AG04449 (cell line): Measurements from ENCODE around the gene TLDC2.
"Not testable (repeated sequence)": the region's sequence is repeated elsewhere in the genome, so short reads cannot be mapped to it uniquely, and the experiment has no call there.

Experiments
- CTCF ChIA-PET: fragments of 350-600 bp; formaldehyde crosslinking; extraction: SDS; loops from one replicate; lab custom pipeline; 2021; ENCODE audit warnings: antibody characterized with exemption; lab: Yijun Ruan, JAX
- POLR2A ChIA-PET: fragments of 400-600, 350-600 bp; formaldehyde crosslinking; extraction: SDS; loops from one replicate; lab custom pipeline; 2020; ENCODE audit warnings: antibody characterized with exemption, inconsistent platforms; lab: Yijun Ruan, JAX
- DNase-seq: peaks from one replicate; pipeline ENCODE4 v3.0.0-alpha.2; 2010; ENCODE audit warnings: low read depth, low spot score
- H3K4me3 ChIP-seq: 2 replicates; pipeline ENCODE4 v1.5.1; 2011; ENCODE audit warnings: low read depth, mild to moderate bottlenecking, control low read depth, low read length
- CTCF ChIP-seq: IDR thresholded peaks from one replicate; pipeline ENCODE4 v1.5.1; 2011; ENCODE audit warnings: mild to moderate bottlenecking, moderate library complexity, low read length, control low read depth, inconsistent platforms; ENCODE audit not compliant: insufficient read depth; ENCODE audit errors: missing control alignments

Gene TLDC2

GRCh38 chr20:36932476-36933426 lies 56.8 kb downstream of the TLDC2 start:
- ChIA-PET POLR2A (no interaction called here), CTCF (interaction anchor here (0.6 to 5.7 kb wide), 3 partner anchors 9 to 20 kb away, joined by 3 to 36 read pairs (median 4); no protein-coding TSS in a partner anchor)
- TF ChIP-seq CTCF: no peak
- no peak overlapping the region for H3K4me3 ChIP-seq
- no peak for DNase-seq

GRCh38 chr20:36933571-36933970 lies 57.6 kb downstream of the TLDC2 start:
- DNase-seq, POLR2A ChIA-PET, H3K4me3 ChIP-seq: not testable (repeated sequence)
- CTCF ChIA-PET: interaction anchor here (0.6 to 5.7 kb wide), 3 partner anchors 8 to 37 kb away, joined by 3 to 36 read pairs (median 4); no protein-coding TSS in a partner anchor

- no peak for DNase-seq
- ChIA-PET POLR2A (no interaction called here), CTCF (interaction anchor here (5.7 kb wide), 1 partner anchor 16 kb away, joined by 36 read pairs; no protein-coding TSS in a partner anchor)
- no peak for TF ChIP-seq CTCF
- H3K4me3 ChIP-seq: no peak overlapping the region
Observed at GRCh38 chr20:36936341-36936740, 60.4 kb downstream of the TLDC2 start.

- DNase-seq, H3K4me3 ChIP-seq, POLR2A ChIA-PET: not testable (repeated sequence)
- CTCF ChIA-PET: interaction anchor here (5.7 kb wide), 1 partner anchor 16 kb away, joined by 36 read pairs; no protein-coding TSS in a partner anchor
Observed at GRCh38 chr20:36936761-36937401, 60.9 kb downstream of the TLDC2 start.

- POLR2A ChIA-PET: no interaction called here
- TF ChIP-seq CTCF: no peak
- no peak overlapping the region for H3K4me3 ChIP-seq
- CTCF ChIA-PET: interaction anchor here (5.7 kb wide), 1 partner anchor 17 kb away, joined by 36 read pairs; no protein-coding TSS in a partner anchor
- DNase-seq: no peak
Observed at GRCh38 chr20:36937402-36937770, 61.4 kb downstream of the TLDC2 start.

- no peak for DNase-seq
- H3K4me3 ChIP-seq: no peak overlapping the region
- TF ChIP-seq CTCF: no peak
- ChIA-PET POLR2A (no interaction called here), CTCF (interaction anchor here (0.8 to 2.0 kb wide), 3 partner anchors 8 to 22 kb away, joined by 3 to 5 read pairs (median 4); no protein-coding TSS in a partner anchor)
Observed at GRCh38 chr20:36941401-36941835, 65.5 kb downstream of the TLDC2 start.
